Upper lobe of left lung (tissue), 6 donors: Measurements from ENCODE around the gene GRID1. TPM values are rescaled to one million over a fixed set of nuclear protein-coding genes. Genes with fewer than 3 reads are reported as not detected.

Experiments used
- ATAC-seq, 2 donors: fragments of 200-7000 bp; cut with Tn5 transposase; one replicate each; pipeline ENCODE4 v1.9.1; 2022; ENCODE audit warnings: mild to moderate bottlenecking in 2 of 2, moderate library complexity in 2 of 2; ENCODE audit not compliant: low FRiP score in 2 of 2
- DNase-seq, 2 donors: peaks; one replicate each; pipeline ENCODE4 v3.0.0-alpha.2; 2019 to 2020
- H3K27ac ChIP-seq, 4 donors: fragments of 200-600 bp; sonication (generic); one replicate each; pipeline ENCODE4 v1.5.1; 2016 to 2019
- H3K27me3 ChIP-seq, 4 donors: fragments of 200-600 bp; sonication (generic); one replicate each; pipeline ENCODE4 v1.5.1; 2017 to 2019
- H3K36me3 ChIP-seq, 4 donors: fragments of 200-600 bp; sonication (generic); one replicate each; pipeline ENCODE4 v1.5.1; 2016 to 2019
- H3K4me1 ChIP-seq, 4 donors: fragments of 200-600 bp; sonication (generic); one replicate each; pipeline ENCODE4 v1.5.1; 2018 to 2019
- H3K4me3 ChIP-seq, 4 donors: fragments of 200-600 bp; sonication (generic); one replicate each; pipeline ENCODE4 v1.5.1; 2017 to 2019; ENCODE audit warnings: mild to moderate bottlenecking in 2 of 4, moderate library complexity in 1 of 4
- H3K9me3 ChIP-seq, 4 donors: fragments of 200-600 bp; sonication (generic); one replicate each; pipeline ENCODE4 v1.5.1; 2018 to 2019
- EP300 ChIP-seq, 4 donors: sonication (generic); formaldehyde crosslinking; IDR thresholded peaks; one replicate each; pipeline ENCODE4 v1.5.1; 2017; ENCODE audit warnings: antibody characterized with exemption in 4 of 4, control low read depth in 2 of 4
- POLR2A ChIP-seq, 4 donors: fragments of 450-650 bp; IDR thresholded peaks; one replicate each; pipeline ENCODE4 v1.5.1; 2016 to 2017; ENCODE audit warnings: antibody characterized with exemption in 4 of 4, mild to moderate bottlenecking in 2 of 4
- POLR2AphosphoS5 ChIP-seq, 2 donors: sonication (generic); formaldehyde crosslinking; IDR thresholded peaks; one replicate each; pipeline ENCODE4 v1.5.1; 2017; ENCODE audit warnings: antibody characterized with exemption in 2 of 2
- whole genome bisulfite sequencing, 2 donors: methylation state at CpG; one replicate each; pipeline ENCODE4 v1.1.5; 2017 to 2018; 5-methylcytosine and 5-hydroxymethylcytosine counted together
- total RNA-seq, 6 donors: library from RNA; depleted of rRNA in 4 of 6; stranded (reverse); fragments of >200 nt in 4 of 6; gene quantifications; one replicate each; pipeline versions ENCODE4 v1.1.0 to v1.2.1, GENCODE V29; 2016 to 2021
- TF ChIP-seq, protein P1 (sequence below), 6 experiments: fragments of 450-650 bp in 4 of 6; fragments of 200-600 bp in 2 of 6; sonication (generic) in 2 of 6; IDR thresholded peaks; one replicate each; pipeline ENCODE4 v1.5.1; 2016 to 2019; ENCODE audit warnings: antibody characterized with exemption in 6 of 6
- donor health status: DM: no; HTN: no; CAD: no; lungs with moderate emphysema.
- donor health status: DM: no; HTN: yes; CAD: no; lungs with severe emphysema.

Gene GRID1
- total RNA-seq, 6 donors from 2014 or later = 1.5 to 5.2 (median 3.2) TPM

GRCh38 chr10:85778074-85778473 lies 588.5 kb downstream of the GRID1 start:
- ATAC-seq = peak in 1 of 2 donors; percentile 35
- TF ChIP-seq POLR2A (IDR thresholded peaks at IDR 0.05) (no peak), EP300 (IDR thresholded peaks at IDR 0.05) (no peak), POLR2AphosphoS5 (IDR thresholded peaks at IDR 0.05) (no peak)
- TF ChIP-seq, protein P1, sequence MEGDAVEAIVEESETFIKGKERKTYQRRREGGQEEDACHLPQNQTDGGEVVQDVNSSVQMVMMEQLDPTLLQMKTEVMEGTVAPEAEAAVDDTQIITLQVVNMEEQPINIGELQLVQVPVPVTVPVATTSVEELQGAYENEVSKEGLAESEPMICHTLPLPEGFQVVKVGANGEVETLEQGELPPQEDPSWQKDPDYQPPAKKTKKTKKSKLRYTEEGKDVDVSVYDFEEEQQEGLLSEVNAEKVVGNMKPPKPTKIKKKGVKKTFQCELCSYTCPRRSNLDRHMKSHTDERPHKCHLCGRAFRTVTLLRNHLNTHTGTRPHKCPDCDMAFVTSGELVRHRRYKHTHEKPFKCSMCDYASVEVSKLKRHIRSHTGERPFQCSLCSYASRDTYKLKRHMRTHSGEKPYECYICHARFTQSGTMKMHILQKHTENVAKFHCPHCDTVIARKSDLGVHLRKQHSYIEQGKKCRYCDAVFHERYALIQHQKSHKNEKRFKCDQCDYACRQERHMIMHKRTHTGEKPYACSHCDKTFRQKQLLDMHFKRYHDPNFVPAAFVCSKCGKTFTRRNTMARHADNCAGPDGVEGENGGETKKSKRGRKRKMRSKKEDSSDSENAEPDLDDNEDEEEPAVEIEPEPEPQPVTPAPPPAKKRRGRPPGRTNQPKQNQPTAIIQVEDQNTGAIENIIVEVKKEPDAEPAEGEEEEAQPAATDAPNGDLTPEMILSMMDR (IDR thresholded peaks at IDR 0.05) = no peak
- H3K27ac ChIP-seq = no peak overlapping the region
- no peaks in the 10 kb centered on the region for H3K27me3 ChIP-seq
- WGBS, 2 donors = 70 to 71% methylated on average over 2 of the region's 2 CpGs
- H3K9me3 ChIP-seq = no peaks in the 10 kb centered on the region
- H3K36me3 ChIP-seq = no peaks in the 10 kb centered on the region
- no peak for DNase-seq
- no peak overlapping the region for H3K4me3 ChIP-seq
- no peaks in the 10 kb centered on the region for H3K4me1 ChIP-seq

DNA sequence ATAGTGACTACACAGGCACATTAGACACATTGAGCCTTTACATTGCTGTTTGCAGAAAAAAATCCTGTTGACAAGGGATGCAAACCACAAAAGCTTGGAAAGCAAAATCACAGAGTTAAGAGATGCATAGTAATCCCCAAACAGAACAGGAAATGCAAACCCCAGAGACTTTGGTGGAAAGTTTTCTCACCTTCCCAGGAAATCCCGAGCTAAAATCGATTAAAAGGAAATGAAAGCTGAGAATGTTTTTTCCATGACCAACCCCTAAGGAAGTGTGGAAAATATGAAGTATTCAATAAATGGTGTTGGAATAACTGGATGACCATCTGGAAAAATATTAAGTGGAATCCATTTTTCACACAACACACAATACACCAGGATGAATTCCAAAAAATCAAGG lies 598.7 kb downstream of the GRID1 start:
- H3K36me3 ChIP-seq = no peaks in the 10 kb centered on the region
- no peaks in the 10 kb centered on the region for H3K4me1 ChIP-seq
- no peaks in the 10 kb centered on the region for H3K9me3 ChIP-seq
- ATAC-seq = no peak
- WGBS, 2 donors = 30 to 65% methylated on average over 2 of the region's 2 CpGs
- no peak overlapping the region for H3K4me3 ChIP-seq
- DNase-seq = no peak
- H3K27ac ChIP-seq = no peak overlapping the region
- no peaks in the 10 kb centered on the region for H3K27me3 ChIP-seq
- TF ChIP-seq, protein P1 (IDR thresholded peaks at IDR 0.05) = no peak
- TF ChIP-seq POLR2A (IDR thresholded peaks at IDR 0.05) = no peak
- TF ChIP-seq POLR2AphosphoS5 (IDR thresholded peaks at IDR 0.05) = no peak
- TF ChIP-seq EP300 (IDR thresholded peaks at IDR 0.05) = no peak

DNA sequence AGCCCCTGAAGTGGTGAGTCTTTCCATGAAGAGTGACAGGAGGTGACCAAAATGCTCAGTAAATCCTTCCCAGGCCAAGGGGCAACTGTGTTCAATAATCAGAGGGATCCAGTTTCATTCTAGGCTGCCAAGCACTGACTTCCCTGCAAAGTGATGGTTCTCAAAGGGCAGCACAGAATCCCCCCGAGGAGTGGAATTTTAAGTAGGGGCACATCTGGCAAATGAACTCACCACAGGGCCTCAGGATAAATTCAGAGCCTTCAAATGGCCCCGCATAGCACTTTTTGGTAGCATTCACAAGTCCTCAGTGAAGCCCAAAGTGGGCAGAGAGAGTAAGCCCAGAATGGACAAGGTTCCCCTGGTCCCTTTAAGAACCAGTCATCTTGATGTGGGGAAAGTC lies 602.5 kb downstream of the GRID1 start:
- DNase-seq (no peak), ATAC-seq (no peak)
- Histone ChIP-seq H3K4me1 (no peaks in the 10 kb centered on the region), H3K4me3 (no peak overlapping the region), H3K27me3 (no peaks in the 10 kb centered on the region), H3K9me3 (no peaks in the 10 kb centered on the region), H3K27ac (no peak overlapping the region), H3K36me3 (no peaks in the 10 kb centered on the region)
- TF ChIP-seq POLR2AphosphoS5 (IDR thresholded peaks at IDR 0.05) = no peak
- TF ChIP-seq, protein P1 (IDR thresholded peaks at IDR 0.05) = no peak
- TF ChIP-seq EP300 (IDR thresholded peaks at IDR 0.05) = no peak
- no peak for TF ChIP-seq POLR2A (IDR thresholded peaks at IDR 0.05)
- WGBS, 2 donors = 77% methylated on average over 2 of the region's 2 CpGs; no CpG with 5 or more reads in 1 of the 2 donors

- H3K36me3 ChIP-seq = no peaks in the 10 kb centered on the region
- 69 to 75% methylated on average over 3 of the region's 3 CpGs for WGBS, 2 donors
- DNase-seq (no peak), ATAC-seq (no peak)
- H3K4me1 ChIP-seq = no peaks in the 10 kb centered on the region
- TF ChIP-seq POLR2AphosphoS5 (IDR thresholded peaks at IDR 0.05) (no peak), EP300 (IDR thresholded peaks at IDR 0.05) (no peak), POLR2A (IDR thresholded peaks at IDR 0.05) (no peak)
- TF ChIP-seq, protein P1 (IDR thresholded peaks at IDR 0.05) = no peak
- H3K4me3 ChIP-seq = no peak overlapping the region
- H3K9me3 ChIP-seq = no peaks in the 10 kb centered on the region
- H3K27ac ChIP-seq = no peak overlapping the region
- no peaks in the 10 kb centered on the region for H3K27me3 ChIP-seq
Measured at GRCh38 chr10:85761906-85762445, 604.6 kb downstream of the GRID1 start.

DNA sequence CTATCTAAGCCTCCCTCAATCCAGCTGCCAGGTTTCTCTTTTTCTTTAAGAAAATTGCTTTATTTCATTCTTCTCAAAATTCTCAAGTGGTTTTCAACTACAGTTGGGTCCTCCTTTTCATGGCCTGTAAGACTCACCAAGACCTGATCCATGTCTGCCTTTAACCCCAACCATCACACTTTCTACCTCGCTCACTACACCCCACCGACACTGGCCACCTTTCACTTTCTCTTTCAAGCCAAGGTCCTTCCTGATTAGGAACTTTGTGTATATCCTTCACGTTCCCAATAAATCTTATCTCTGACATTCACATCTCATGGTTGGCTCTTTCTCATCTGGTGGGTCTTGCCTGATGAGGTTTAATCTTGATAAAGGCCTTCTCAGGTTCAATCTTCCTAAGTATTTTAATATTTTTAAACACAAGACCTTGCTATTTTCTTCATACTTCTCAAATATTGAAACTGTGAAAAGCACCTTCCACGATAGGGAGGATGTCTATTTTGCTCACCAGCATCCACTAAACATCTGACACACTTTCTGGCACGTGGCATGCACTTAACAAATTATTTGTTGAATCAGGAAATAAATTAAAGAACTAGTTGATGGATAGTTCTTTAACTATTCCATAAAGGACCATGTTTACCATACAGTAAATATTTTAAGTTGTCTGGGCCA lies 624.8 kb downstream of the GRID1 start:
- Histone ChIP-seq H3K4me1 (no peaks in the 10 kb centered on the region), H3K9me3 (no peaks in the 10 kb centered on the region), H3K36me3 (no peaks in the 10 kb centered on the region), H3K4me3 (no peak overlapping the region), H3K27me3 (no peaks in the 10 kb centered on the region), H3K27ac (no peak overlapping the region)
- ATAC-seq (no peak), DNase-seq (no peak)
- no peak for TF ChIP-seq POLR2AphosphoS5 (IDR thresholded peaks at IDR 0.05)
- no peak for TF ChIP-seq EP300 (IDR thresholded peaks at IDR 0.05)
- TF ChIP-seq, protein P1 (IDR thresholded peaks at IDR 0.05) = no peak
- TF ChIP-seq POLR2A (IDR thresholded peaks at IDR 0.05) = no peak
- WGBS, 2 donors = 47 to 54% methylated on average over 5 of the region's 5 CpGs
